OCI-LY1 (cell line): ENCODE measurements around the gene PPFIA4.

Source experiments
- H2AFZ ChIP-seq: fragments of 200-600 bp; sonication (generic), shearing (Covaris generic); 2 replicates; pipeline ENCODE4 v1.6.0; 2014; ENCODE audit warnings: antibody characterized with exemption, mild to moderate bottlenecking, low read length
- H3F3A ChIP-seq: fragments of 200-600 bp; sonication (generic), shearing (Covaris generic); 2 replicates; pipeline ENCODE4 v1.6.0; 2014; ENCODE audit warnings: mild to moderate bottlenecking, antibody characterized with exemption, low read length, moderate library complexity; ENCODE audit not compliant: insufficient read depth
- H3K27ac ChIP-seq: fragments of 200-600 bp; sonication (generic); 2 replicates; pipeline ENCODE4 v1.5.1; 2014; ENCODE audit warnings: low read length, mixed run types, mild to moderate bottlenecking, low read depth; ENCODE audit not compliant: poor library complexity, severe bottlenecking
- H3K27me3 ChIP-seq: fragments of 200-600 bp; sonication (generic); 2 replicates; pipeline ENCODE4 v1.6.0; 2014; ENCODE audit warnings: antibody characterized with exemption, mild to moderate bottlenecking, low read length, moderate library complexity; ENCODE audit not compliant: insufficient read depth
- H3K36me3 ChIP-seq: fragments of 200-600 bp; sonication (generic); 2 replicates; pipeline ENCODE4 v1.6.1; 2014; ENCODE audit warnings: mild to moderate bottlenecking, antibody characterized with exemption, low read length, moderate library complexity, mixed read lengths; ENCODE audit not compliant: insufficient read depth
- H3K4me1 ChIP-seq: fragments of 200-600 bp; sonication (generic); 2 replicates; pipeline ENCODE4 v1.5.1; 2014; ENCODE audit warnings: mild to moderate bottlenecking, low read length, moderate library complexity; ENCODE audit not compliant: insufficient read depth, severe bottlenecking
- H3K4me2 ChIP-seq: fragments of 200-600 bp; sonication (generic), shearing (Covaris generic); 2 replicates; pipeline ENCODE4 v1.6.1; 2014; ENCODE audit warnings: low read length
- H3K4me3 ChIP-seq: fragments of 200-600 bp; sonication (generic); 2 replicates; pipeline ENCODE4 v1.5.1; 2014; ENCODE audit warnings: low read length, low read depth, mild to moderate bottlenecking, mixed read lengths; ENCODE audit not compliant: poor library complexity, severe bottlenecking
- H3K79me2 ChIP-seq: fragments of 200-600 bp; shearing (Covaris generic); 2 replicates; pipeline ENCODE4 v1.6.1; 2016; ENCODE audit warnings: mixed run types, low read length, mixed read lengths; ENCODE audit not compliant: insufficient read depth
- H3K9ac ChIP-seq: fragments of 200-600 bp; sonication (generic), shearing (Covaris generic); 2 replicates; pipeline ENCODE4 v1.6.1; 2014; ENCODE audit warnings: mild to moderate bottlenecking, low read length, mixed read lengths
- H3K9me2 ChIP-seq: fragments of 200-600 bp; sonication (generic), shearing (Covaris generic); 2 replicates; pipeline ENCODE4 v1.6.1; 2014; ENCODE audit warnings: low read depth, mild to moderate bottlenecking, low read length, mixed read lengths
- H3K9me3 ChIP-seq: fragments of 200-600 bp; shearing (Covaris generic); 2 replicates; pipeline ENCODE4 v1.6.1; 2014; ENCODE audit warnings: low read length, mixed read lengths
- H4K20me1 ChIP-seq: fragments of 200-600 bp; sonication (generic), shearing (Covaris generic); 2 replicates; pipeline ENCODE4 v1.6.0; 2016; ENCODE audit warnings: mild to moderate bottlenecking, low read length; ENCODE audit not compliant: insufficient read depth
- EZH2 ChIP-seq: fragments of 200-600 bp; sonication (generic), shearing (Covaris generic); IDR thresholded peaks from 2 replicates; pipeline ENCODE4 v1.8.0; 2017; ENCODE audit warnings: borderline replicate concordance, mixed run types, mild to moderate bottlenecking, antibody characterized with exemption, low read length, moderate library complexity, mixed read lengths
- TF ChIP-seq, protein P1 (sequence below): fragments of 200-600 bp; sonication (generic), shearing (Covaris generic); IDR thresholded peaks from 2 replicates; pipeline ENCODE4 v1.5.1; 2017; ENCODE audit warnings: mild to moderate bottlenecking, antibody characterized with exemption, low read length, moderate library complexity, mixed read lengths

The PPFIA4 gene

DNA sequence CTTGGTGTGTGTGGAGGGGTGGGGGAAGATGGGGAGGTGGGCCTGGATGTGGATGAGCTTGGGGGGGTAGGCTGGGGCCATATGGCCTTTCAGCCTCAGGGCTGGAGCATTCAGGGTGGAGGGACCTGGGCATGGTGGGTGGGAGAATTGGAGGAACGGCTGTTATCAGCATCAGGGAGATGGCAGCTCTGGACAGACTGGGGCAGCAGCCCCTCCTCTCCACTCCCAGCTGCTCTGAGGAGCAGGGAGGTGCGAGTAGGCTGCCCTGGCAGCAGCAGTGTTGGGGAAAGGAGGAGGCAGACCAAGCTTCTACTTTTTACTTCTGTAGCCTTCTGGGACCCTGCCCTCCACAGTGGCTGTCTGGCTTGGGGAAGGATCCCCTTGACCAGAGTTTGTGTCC lies 10.2 kb downstream of the PPFIA4 start:
- Histone ChIP-seq H4K20me1 (no peaks in the 10 kb centered on the region), H3K4me1 (no peaks in the 10 kb centered on the region)

DNA sequence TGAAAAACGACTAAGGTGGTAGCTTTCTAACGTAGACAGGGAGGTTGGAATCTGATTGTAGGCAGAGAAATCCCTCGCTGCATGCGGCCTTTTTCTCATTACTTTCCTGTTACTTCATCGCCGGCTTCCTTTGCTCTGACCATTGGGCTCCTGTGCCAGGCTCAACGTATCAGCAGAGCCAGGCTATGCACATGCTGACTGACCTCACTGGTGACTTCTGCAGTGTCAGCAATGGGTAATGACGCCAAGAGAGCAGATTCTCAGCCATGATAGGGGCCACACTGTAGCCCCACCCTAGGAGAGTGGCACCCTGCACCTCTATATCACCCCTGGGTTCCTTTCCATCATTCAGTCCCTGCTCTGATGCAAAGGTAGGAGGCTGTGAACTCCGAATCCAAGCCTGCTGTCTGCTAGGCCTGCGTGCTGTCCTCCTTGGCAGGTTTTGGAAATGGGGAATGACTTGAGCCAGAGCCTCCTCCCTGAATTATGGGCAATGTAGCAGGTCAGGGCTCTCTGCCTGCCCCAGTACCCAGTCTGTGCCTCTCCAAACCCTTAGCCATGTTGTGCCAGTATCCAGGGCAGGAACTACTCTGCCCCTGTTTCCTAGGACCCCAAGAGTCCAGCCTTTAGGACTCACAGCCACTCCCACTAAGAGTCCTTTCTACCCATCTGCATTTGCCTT lies 11.4 kb downstream of the PPFIA4 start:
- Histone ChIP-seq H3K9ac (no peak overlapping the region), H2AFZ (no peak overlapping the region), H3K79me2 (no peaks in the 10 kb centered on the region), H3K27ac (no peak overlapping the region), H3K4me2 (no peak overlapping the region), H4K20me1 (no peaks in the 10 kb centered on the region), H3F3A (no peaks in the 10 kb centered on the region), H3K4me3 (no peak overlapping the region), H3K9me2 (no peaks in the 10 kb centered on the region), H3K4me1 (no peaks in the 10 kb centered on the region), H3K9me3 (no peaks in the 10 kb centered on the region), H3K27me3 (no peaks in the 10 kb centered on the region; the same call in 1 of the 2 replicates), H3K36me3 (no peaks in the 10 kb centered on the region)
- no peak for TF ChIP-seq EZH2
- TF ChIP-seq, protein P1, sequence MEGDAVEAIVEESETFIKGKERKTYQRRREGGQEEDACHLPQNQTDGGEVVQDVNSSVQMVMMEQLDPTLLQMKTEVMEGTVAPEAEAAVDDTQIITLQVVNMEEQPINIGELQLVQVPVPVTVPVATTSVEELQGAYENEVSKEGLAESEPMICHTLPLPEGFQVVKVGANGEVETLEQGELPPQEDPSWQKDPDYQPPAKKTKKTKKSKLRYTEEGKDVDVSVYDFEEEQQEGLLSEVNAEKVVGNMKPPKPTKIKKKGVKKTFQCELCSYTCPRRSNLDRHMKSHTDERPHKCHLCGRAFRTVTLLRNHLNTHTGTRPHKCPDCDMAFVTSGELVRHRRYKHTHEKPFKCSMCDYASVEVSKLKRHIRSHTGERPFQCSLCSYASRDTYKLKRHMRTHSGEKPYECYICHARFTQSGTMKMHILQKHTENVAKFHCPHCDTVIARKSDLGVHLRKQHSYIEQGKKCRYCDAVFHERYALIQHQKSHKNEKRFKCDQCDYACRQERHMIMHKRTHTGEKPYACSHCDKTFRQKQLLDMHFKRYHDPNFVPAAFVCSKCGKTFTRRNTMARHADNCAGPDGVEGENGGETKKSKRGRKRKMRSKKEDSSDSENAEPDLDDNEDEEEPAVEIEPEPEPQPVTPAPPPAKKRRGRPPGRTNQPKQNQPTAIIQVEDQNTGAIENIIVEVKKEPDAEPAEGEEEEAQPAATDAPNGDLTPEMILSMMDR, result no peak

More for the DNA sequence above, 10.2 kb downstream of the PPFIA4 start:
- H3K9me2 ChIP-seq, result no peaks in the 10 kb centered on the region
- no peaks in the 10 kb centered on the region for H3K36me3 ChIP-seq
- no peak overlapping the region for H3K27ac ChIP-seq
- no peaks in the 10 kb centered on the region for H3K27me3 ChIP-seq
- no peaks in the 10 kb centered on the region for H3F3A ChIP-seq
- no peak overlapping the region for H2AFZ ChIP-seq
- H3K4me3 ChIP-seq, result no peak overlapping the region
- H3K9me3 ChIP-seq, result no peaks in the 10 kb centered on the region
- H3K79me2 ChIP-seq, result no peaks in the 10 kb centered on the region
- no peak overlapping the region for H3K4me2 ChIP-seq
- no peak for TF ChIP-seq EZH2
- TF ChIP-seq, protein P1, result no peak
- H3K9ac ChIP-seq, result no peak overlapping the region

DNA sequence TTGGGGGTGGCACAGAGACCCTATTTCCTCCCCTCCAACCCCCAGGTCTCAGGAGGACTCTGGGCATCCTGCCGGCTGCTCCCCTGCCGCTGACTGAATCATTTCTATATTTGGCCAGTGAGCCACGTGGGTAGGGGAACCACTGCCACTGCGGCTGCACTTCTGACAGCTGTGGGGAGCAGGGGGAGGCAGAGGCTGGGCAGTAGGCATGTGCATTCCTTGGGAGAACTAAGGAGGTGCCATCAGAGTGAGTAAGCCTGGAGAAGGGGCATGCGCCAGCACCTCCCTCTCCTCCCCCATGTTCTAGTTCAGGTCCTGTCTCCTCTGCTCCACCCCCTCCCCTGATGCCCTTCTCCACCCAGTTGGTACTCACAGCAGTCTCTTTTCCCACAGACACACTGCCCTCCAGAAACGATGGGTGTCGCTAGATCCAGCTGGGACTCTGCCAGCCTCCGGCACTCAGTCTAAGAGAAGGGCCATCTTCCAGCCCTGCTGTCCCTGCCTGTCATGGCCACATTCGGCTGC lies 12.0 kb downstream of the PPFIA4 start:
- no peaks in the 10 kb centered on the region for H3F3A ChIP-seq
- TF ChIP-seq, protein P1, result no peak
- TF ChIP-seq EZH2, result no peak
- no peak overlapping the region for H3K4me3 ChIP-seq
- H3K79me2 ChIP-seq, result no peaks in the 10 kb centered on the region
- no peaks in the 10 kb centered on the region for H4K20me1 ChIP-seq
- no peak overlapping the region for H2AFZ ChIP-seq
- no peak overlapping the region for H3K4me2 ChIP-seq
- H3K36me3 ChIP-seq, result no peaks in the 10 kb centered on the region
- no peaks in the 10 kb centered on the region; the same call in 1 of the 2 replicates for H3K27me3 ChIP-seq
- no peaks in the 10 kb centered on the region for H3K4me1 ChIP-seq
- no peak overlapping the region for H3K9ac ChIP-seq
- no peaks in the 10 kb centered on the region for H3K9me2 ChIP-seq
- H3K27ac ChIP-seq, result no peak overlapping the region
- H3K9me3 ChIP-seq, result no peaks in the 10 kb centered on the region
